Measurements from ENCODE around the gene KTI12.
"Not testable (repeated sequence)": the region's sequence is repeated elsewhere in the genome, so short reads cannot be mapped to it uniquely, and the experiment has no call there.

The KTI12 gene

GRCh38 chr1:52057255-52057654 lies 23.6 kb upstream of the KTI12 start:
- Histone ChIP-seq H3K27ac (ENCODE audit: insufficient read depth, low read depth, low read length, poor library complexity, severe bottlenecking) (no peak overlapping the region), H3K9me3 (ENCODE audit: control insufficient read depth, low read length) (no peaks in the 10 kb centered on the region), H3K4me3 (ENCODE audit: insufficient read depth, low read depth, low read length) (peak overlapping the region; percentile 75), H3K4me1 (ENCODE audit: control insufficient read depth, insufficient read depth, low read length) (peaks cover 7% of the 10 kb centered on the region), H3K27me3 (ENCODE audit: control insufficient read depth, insufficient read depth, low read length, poor library complexity, severe bottlenecking) (no peaks in the 10 kb centered on the region), H3K36me3 (ENCODE audit: control insufficient read depth, insufficient read depth, low read length) (peaks cover 15% of the 10 kb centered on the region)
- WGBS, 2 experiments = 33 to 42% methylated on average over 1 of the region's 1 CpG

GRCh38 chr1:52056937-52057231 lies 23.3 kb upstream of the KTI12 start:
- WGBS, 2 experiments = 0% methylated on average over 4 of the region's 4 CpGs
- Histone ChIP-seq H3K36me3 (ENCODE audit: control insufficient read depth, insufficient read depth, low read length) (peaks cover 15% of the 10 kb centered on the region), H3K9me3 (ENCODE audit: control insufficient read depth, low read length) (no peaks in the 10 kb centered on the region), H3K27me3 (ENCODE audit: control insufficient read depth, insufficient read depth, low read length, poor library complexity, severe bottlenecking) (no peaks in the 10 kb centered on the region), H3K27ac (ENCODE audit: insufficient read depth, low read depth, low read length, poor library complexity, severe bottlenecking) (no peak overlapping the region), H3K4me1 (ENCODE audit: control insufficient read depth, insufficient read depth, low read length) (peaks cover 7% of the 10 kb centered on the region), H3K4me3 (ENCODE audit: insufficient read depth, low read depth, low read length) (peak overlapping the region; percentile 75)

DNA sequence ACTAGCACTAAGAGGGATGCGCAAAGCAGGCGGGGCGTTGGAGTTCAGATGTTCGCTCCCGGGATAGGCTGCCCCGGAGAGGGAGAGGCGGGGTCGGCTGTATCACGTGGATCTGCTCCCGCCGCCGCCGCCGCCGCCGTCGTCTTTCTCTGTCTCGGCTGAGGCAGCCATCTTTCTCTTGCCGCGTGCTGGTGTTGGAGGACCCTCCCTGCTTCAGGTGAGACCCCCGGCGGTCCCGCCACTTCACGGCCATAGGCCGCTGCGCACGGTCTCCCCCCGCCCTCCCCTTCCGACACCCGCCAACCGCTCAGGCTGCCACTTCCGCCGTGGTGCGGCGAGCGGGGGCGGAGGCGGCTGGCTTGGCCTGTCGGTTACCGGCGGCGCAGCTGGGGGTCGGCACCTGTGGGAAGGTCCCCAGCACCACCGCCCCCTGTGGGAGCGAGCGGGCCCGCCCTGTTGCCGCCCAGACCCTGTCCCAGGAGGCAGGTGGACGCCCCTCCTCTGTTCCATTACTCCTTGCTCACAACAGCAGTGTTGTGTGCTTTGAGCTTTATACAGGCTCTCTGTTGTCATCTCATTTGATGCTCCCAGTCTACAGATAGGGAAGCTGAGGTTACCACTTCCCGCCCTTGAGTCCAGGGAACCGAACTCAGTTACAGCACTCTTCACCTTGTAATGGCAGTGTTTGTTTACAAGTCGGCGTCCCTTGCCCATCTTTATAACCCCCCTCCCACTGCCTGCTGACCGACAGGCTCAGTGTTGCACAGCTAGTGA lies 22.7 kb upstream of the KTI12 start, which contains the start of gene BTF3L4:
Gene BTF3L4 (plus strand): TSS at position 133 of the 774 bp plus-strand sequence. CDS start 3,553 bp downstream, outside the sequence.
- H3K9me3 ChIP-seq (ENCODE audit: control insufficient read depth, low read length) = no peaks in the 10 kb centered on the region
- H3K4me1 ChIP-seq (ENCODE audit: control insufficient read depth, insufficient read depth, low read length) = peaks cover 7% of the 10 kb centered on the region
- peaks cover 15% of the 10 kb centered on the region for H3K36me3 ChIP-seq (ENCODE audit: control insufficient read depth, insufficient read depth, low read length)
- peak within 1 kb of the TSS; percentile 75 for H3K4me3 ChIP-seq (ENCODE audit: insufficient read depth, low read depth, low read length)
- H3K27me3 ChIP-seq (ENCODE audit: control insufficient read depth, insufficient read depth, low read length, poor library complexity, severe bottlenecking) = no peaks in the 10 kb centered on the region
- 0% methylated on average over 54 of the region's 54 CpGs for WGBS, 2 experiments
- peak within 1 kb of the TSS; percentile 93 for H3K27ac ChIP-seq (ENCODE audit: insufficient read depth, low read depth, low read length, poor library complexity, severe bottlenecking)

DNA sequence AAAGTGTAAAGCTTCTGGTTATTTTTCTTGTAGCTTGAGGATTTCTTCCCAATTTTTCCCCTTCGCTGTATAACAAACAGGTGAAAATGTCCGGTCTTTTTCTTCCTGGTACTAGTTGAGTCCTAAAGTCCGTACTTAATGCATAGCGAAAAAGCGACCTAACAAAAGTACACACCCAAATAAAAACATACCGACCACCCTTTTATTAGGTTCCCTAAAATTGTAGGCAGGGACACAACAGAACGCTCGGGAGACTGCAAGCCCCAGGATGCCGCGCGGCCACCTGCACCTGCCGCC lies 22.2 kb upstream of the KTI12 start:
- Histone ChIP-seq H3K27ac (ENCODE audit: insufficient read depth, low read depth, low read length, poor library complexity, severe bottlenecking) (peak overlapping the region; percentile 93), H3K36me3 (ENCODE audit: control insufficient read depth, insufficient read depth, low read length) (peaks cover 13% of the 10 kb centered on the region), H3K27me3 (ENCODE audit: control insufficient read depth, insufficient read depth, low read length, poor library complexity, severe bottlenecking) (no peaks in the 10 kb centered on the region), H3K9me3 (ENCODE audit: control insufficient read depth, low read length) (no peaks in the 10 kb centered on the region), H3K4me1 (ENCODE audit: control insufficient read depth, insufficient read depth, low read length) (peaks cover 7% of the 10 kb centered on the region), H3K4me3 (ENCODE audit: insufficient read depth, low read depth, low read length) (peak overlapping the region; percentile 75)
- 0% methylated on average over 12 of the region's 12 CpGs for WGBS, 2 experiments

DNA sequence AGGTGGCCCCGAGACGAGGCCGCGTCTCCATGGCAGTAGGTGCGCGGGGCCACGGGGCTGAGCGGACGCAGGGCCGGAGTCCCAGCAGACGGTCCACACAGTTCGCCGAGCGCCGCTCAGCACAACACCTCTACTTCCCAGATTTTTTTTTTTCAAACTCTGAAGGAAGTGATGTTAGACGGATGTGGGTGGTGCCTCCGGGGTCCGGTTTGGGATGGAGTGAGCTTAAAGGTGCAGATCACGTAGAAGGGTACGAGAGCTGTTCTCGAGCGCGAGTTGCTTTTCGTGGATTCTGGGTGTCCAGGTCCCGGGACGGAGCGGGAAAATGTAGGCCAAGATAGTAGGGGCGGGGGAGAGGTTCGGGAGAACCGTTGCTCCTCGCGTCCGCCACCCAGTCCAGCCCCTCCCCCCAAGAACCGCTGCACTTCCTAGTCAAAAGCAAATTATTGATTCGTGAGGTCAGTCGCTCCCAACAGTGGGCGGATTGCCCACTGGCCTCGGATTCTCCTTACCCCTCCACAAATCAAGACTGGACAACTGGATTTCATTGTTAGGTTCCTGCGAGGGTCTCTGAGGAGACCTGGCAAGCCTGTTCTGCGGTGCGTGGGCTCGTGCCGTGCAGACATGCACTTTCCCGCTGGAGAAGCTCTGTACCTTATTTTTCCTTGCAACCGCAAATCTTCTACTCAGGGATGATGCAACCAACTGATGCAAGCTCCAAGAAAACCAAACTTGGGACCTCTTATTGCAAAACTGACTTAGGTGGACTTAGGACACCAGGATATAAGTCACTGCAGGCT lies 21.7 kb upstream of the KTI12 start, which contains the start of gene TXNDC12:
Gene TXNDC12 (minus strand): TSS at position 126 of the 800 bp plus-strand sequence. CDS start 95 bp downstream, at position 31.
- Histone ChIP-seq H3K4me1 (ENCODE audit: control insufficient read depth, insufficient read depth, low read length) (peaks cover 7% of the 10 kb centered on the region), H3K27ac (ENCODE audit: insufficient read depth, low read depth, low read length, poor library complexity, severe bottlenecking) (peak within 1 kb of the TSS; percentile 93), H3K36me3 (ENCODE audit: control insufficient read depth, insufficient read depth, low read length) (peaks cover 7% of the 10 kb centered on the region), H3K27me3 (ENCODE audit: control insufficient read depth, insufficient read depth, low read length, poor library complexity, severe bottlenecking) (no peaks in the 10 kb centered on the region), H3K9me3 (ENCODE audit: control insufficient read depth, low read length) (no peaks in the 10 kb centered on the region), H3K4me3 (ENCODE audit: insufficient read depth, low read depth, low read length) (peak within 1 kb of the TSS; percentile 75)
- 0% methylated on average over 44 to 45 of the region's 45 CpGs for WGBS, 2 experiments

DNA sequence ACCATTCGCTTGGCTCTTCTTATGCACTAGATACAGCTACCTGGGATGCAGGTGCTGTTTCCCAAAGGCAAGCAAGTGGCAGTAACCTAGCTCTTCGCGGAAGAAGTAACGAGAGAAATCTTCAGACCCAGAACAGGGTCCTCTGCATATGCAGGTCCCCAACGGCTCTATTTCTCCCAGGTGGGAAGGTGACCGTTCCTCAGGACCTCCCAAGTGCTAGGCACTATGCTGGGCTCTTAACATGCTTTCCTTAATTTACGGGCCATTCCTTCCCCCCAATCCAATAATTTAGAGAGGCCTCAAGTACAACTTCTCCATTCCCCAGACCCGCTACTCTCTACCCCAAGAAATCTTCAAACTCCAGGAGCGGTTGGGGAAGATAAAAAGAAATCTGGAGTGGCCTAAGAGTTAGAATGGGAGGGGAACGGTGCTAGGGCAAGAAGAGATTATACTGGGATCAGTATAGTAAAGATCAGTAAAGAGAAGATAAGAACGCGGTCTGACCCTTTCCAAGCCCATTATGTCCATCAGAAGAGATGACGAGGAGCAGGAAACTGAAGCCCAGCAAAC lies 21.0 kb upstream of the KTI12 start:
- Histone ChIP-seq H3K27ac (ENCODE audit: insufficient read depth, low read depth, low read length, poor library complexity, severe bottlenecking) (peak overlapping the region; percentile 93), H3K27me3 (ENCODE audit: control insufficient read depth, insufficient read depth, low read length, poor library complexity, severe bottlenecking) (no peaks in the 10 kb centered on the region), H3K36me3 (ENCODE audit: control insufficient read depth, insufficient read depth, low read length) (peaks cover under 1% of the 10 kb centered on the region), H3K4me3 (ENCODE audit: insufficient read depth, low read depth, low read length) (peak overlapping the region; percentile 75), H3K4me1 (ENCODE audit: control insufficient read depth, insufficient read depth, low read length) (peaks cover 7% of the 10 kb centered on the region), H3K9me3 (ENCODE audit: control insufficient read depth, low read length) (no peaks in the 10 kb centered on the region)
- 2% methylated on average over 12 to 13 of the region's 13 CpGs for WGBS, 2 experiments

GRCh38 chr1:52053862-52054261 lies 20.3 kb upstream of the KTI12 start:
- Histone ChIP-seq H3K9me3 (ENCODE audit: control insufficient read depth, low read length) (no peaks in the 10 kb centered on the region), H3K27ac (ENCODE audit: insufficient read depth, low read depth, low read length, poor library complexity, severe bottlenecking) (no peak overlapping the region), H3K4me1 (ENCODE audit: control insufficient read depth, insufficient read depth, low read length) (peaks cover 7% of the 10 kb centered on the region), H3K36me3 (ENCODE audit: control insufficient read depth, insufficient read depth, low read length) (no peaks in the 10 kb centered on the region), H3K27me3 (ENCODE audit: control insufficient read depth, insufficient read depth, low read length, poor library complexity, severe bottlenecking) (no peaks in the 10 kb centered on the region), H3K4me3 (ENCODE audit: insufficient read depth, low read depth, low read length) (peak overlapping the region; percentile 75)
- WGBS, 2 experiments = no CpG with 5 or more reads among the region's 1 CpG

- H3K27ac ChIP-seq (ENCODE audit: insufficient read depth, low read depth, low read length, poor library complexity, severe bottlenecking); H3K27me3 ChIP-seq (ENCODE audit: control insufficient read depth, insufficient read depth, low read length, poor library complexity, severe bottlenecking); H3K9me3 ChIP-seq (ENCODE audit: control insufficient read depth, low read length); H3K36me3 ChIP-seq (ENCODE audit: control insufficient read depth, insufficient read depth, low read length); H3K4me3 ChIP-seq (ENCODE audit: insufficient read depth, low read depth, low read length); H3K4me1 ChIP-seq (ENCODE audit: control insufficient read depth, insufficient read depth, low read length): not testable (repeated sequence)
- 95 to 96% methylated on average over 4 of the region's 4 CpGs for WGBS, 2 experiments
Observed at GRCh38 chr1:52049337-52049736, 15.7 kb upstream of the KTI12 start.

GRCh38 chr1:52045666-52046195 lies 12.1 kb upstream of the KTI12 start:
- H3K4me1 ChIP-seq (ENCODE audit: control insufficient read depth, insufficient read depth, low read length); H3K27ac ChIP-seq (ENCODE audit: insufficient read depth, low read depth, low read length, poor library complexity, severe bottlenecking): not testable (repeated sequence)
- 95 to 96% methylated on average over 3 of the region's 4 CpGs for WGBS, 2 experiments

GRCh38 chr1:52045236-52045635 lies 11.6 kb upstream of the KTI12 start:
- Histone ChIP-seq H3K27me3 (ENCODE audit: control insufficient read depth, insufficient read depth, low read length, poor library complexity, severe bottlenecking) (no peaks in the 10 kb centered on the region), H3K9me3 (ENCODE audit: control insufficient read depth, low read length) (no peaks in the 10 kb centered on the region), H3K36me3 (ENCODE audit: control insufficient read depth, insufficient read depth, low read length) (peaks cover 4% of the 10 kb centered on the region), H3K27ac (ENCODE audit: insufficient read depth, low read depth, low read length, poor library complexity, severe bottlenecking) (no peak overlapping the region), H3K4me1 (ENCODE audit: control insufficient read depth, insufficient read depth, low read length) (no peaks in the 10 kb centered on the region), H3K4me3 (ENCODE audit: insufficient read depth, low read depth, low read length) (no peak overlapping the region)
- WGBS, 2 experiments = 100% methylated on average over 1 to 2 of the region's 2 CpGs

More at GRCh38 chr1:52045666-52046195, 12.1 kb upstream of the KTI12 start:
- H3K4me3 ChIP-seq (ENCODE audit: insufficient read depth, low read depth, low read length); H3K9me3 ChIP-seq (ENCODE audit: control insufficient read depth, low read length); H3K36me3 ChIP-seq (ENCODE audit: control insufficient read depth, insufficient read depth, low read length); H3K27me3 ChIP-seq (ENCODE audit: control insufficient read depth, insufficient read depth, low read length, poor library complexity, severe bottlenecking): not testable (repeated sequence)
